Pons (tissue), 1 donor: Measurements from ENCODE around the gene NSRP1.
"Not testable (repeated sequence)": the region's sequence is repeated elsewhere in the genome, so short reads cannot be mapped to it uniquely, and the experiment has no call there.

ENCODE experiments used
- DNase-seq: peaks from one replicate; pipeline ENCODE4 v3.0.0-alpha.2; 2016; ENCODE audit warnings: low spot score

Gene NSRP1

DNA sequence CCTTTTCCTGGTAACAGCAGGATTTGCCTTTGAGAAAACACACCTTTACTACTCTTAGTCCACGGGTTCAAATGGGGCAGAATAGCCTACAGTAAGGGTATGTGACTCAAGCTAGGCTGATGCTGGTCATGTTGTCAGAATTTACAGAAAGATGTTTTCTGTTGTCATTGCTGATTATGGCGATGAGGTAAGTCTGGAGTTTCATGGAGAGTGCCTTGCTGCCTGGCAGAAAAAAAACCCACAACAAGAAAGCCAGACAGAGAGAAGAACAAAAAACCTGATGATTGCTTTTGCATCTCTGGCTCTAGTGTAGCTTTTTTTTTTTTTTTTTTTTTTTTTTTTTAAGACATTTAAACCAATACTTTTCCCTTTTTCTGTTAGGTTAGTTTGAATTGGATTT, 71.0 kb downstream of the NSRP1 start:
- DNase-seq, result no peak

GRCh38 chr17:30188211-30188939, 71.8 kb downstream of the NSRP1 start:
- DNase-seq, result no peak

DNA sequence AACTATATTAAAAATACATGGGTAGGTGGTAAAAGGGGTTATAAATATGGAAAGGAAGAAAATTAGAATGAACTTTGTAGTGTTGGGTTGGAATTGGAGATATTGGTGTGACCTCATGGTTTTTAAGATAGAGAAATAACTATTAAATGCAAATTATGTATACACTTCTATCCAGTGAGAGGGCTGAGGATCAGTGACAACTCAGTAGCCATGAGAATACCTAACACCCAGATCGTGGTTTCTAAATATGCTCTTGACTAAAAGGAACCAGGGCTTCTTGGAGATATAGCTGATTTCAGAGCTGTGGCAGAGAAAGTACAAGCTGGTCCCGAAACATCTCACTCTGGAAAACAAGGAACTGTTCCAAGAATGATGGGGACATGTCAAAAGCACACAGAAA, 74.5 kb downstream of the NSRP1 start:
- DNase-seq, result no peak

- DNase-seq, result no peak
These were observed 79.9 kb downstream of the NSRP1 start for GRCh38 chr17:30196504-30196903.

DNA sequence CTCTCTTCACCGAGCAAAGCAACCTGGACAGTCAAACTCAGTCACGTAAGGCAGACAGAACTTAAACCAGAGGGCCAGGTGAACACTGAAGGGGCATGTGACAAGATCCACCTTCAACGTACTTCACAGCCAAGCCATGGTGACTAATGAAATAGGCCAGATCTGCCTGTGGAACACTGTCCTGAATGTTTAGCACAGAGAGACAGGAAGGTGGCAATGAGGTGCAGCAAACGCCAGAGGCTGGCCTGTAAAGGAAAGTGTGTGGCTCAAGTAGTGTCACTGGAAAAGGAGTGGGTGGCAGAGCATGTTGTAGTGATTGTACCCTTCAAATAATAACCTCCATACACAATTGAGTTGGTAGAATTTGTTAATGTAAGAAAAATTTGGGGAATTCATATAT, 80.8 kb downstream of the NSRP1 start:
- no peak for DNase-seq

GRCh38 chr17:30199600-30199999, 83.0 kb downstream of the NSRP1 start:
- DNase-seq, result no peak

- no peak for DNase-seq
These were observed 83.5 kb downstream of the NSRP1 start for GRCh38 chr17:30200106-30200505.

DNA sequence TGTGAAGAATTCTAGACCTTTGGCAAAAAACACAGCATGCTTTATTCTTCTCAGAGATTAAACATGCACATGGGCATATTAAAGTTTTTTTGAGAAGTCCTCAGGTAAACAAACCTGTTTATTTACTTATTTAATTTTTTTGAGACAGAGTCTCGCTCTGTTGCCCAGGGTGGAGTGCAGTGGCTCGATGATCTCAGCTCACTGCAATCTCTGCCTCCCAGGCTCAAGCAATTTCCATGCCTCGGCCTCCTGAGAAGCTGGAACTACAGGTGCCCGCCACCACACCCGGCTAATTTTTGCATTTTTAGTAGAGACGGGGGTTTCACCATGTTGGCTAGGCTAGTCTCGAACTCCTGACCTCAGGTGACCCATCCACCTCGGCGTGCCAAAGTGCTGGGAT, 84.0 kb downstream of the NSRP1 start:
- not testable (repeated sequence) for DNase-seq

GRCh38 chr17:30203471-30203981, 86.9 kb downstream of the NSRP1 start:
- DNase-seq, result no peak

GRCh38 chr17:30207655-30208054, 91.0 kb downstream of the NSRP1 start:
- DNase-seq, result no peak

- DNase-seq, result no peak
These were observed 91.6 kb downstream of the NSRP1 start for GRCh38 chr17:30208214-30208613.

DNA sequence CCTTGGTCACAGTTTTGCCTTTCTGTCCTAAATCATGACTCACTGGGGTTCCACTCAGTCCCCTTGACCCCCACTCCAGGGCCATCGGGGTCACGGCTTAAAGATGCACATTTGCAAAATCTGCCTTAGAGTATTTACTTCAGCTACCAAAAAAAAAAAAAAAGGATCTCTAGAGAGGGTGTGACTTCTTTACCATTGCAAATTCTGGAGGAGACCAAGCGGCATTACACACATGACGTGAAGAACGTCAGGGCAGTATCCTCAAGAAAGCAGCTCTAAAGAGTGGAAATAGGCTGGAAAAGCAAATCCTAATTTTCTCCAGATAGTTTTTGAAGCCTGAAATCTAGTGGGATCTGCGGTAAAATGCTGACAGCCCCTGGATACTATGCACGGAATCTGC, 93.3 kb downstream of the NSRP1 start:
- no peak for DNase-seq

DNA sequence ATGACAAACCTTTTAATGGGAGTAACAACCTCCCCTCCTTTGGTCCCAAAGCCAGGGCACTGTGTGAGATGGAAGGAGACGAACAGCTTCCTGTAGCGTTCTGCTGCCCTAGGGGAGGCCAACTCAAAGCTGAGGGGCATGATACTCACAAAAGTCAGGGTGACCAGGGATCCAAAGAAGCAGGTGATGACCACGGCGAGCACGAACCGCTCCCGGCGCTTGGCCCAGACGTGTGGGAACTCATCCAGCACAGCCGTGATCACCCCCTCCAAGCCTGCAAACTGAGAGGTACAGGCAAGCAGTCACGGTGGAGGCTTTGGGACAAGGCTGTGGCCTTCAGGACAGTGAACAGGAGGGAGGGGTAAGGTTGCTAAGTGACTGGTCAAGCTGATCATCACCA, 93.8 kb downstream of the NSRP1 start:
- no peak for DNase-seq

DNA sequence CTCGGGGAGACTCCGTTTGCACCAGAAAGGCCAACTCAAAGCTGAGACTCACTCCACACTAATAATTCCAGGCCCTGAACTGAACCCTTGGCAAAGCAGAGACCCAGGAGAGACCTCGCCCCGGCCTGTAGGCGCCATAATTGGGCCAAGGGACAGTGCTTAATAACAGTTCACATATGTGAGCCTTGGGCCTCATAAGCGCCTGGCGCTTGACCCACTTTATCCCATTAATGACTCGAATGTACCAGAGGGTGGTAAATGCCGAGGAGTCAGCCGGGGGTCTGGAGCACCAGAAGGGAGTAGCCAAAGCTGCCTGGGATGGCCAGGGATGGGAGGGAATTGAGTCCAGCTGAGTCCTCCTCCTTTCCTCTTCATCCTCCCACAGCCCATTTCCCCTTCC, 94.3 kb downstream of the NSRP1 start:
- no peak for DNase-seq

DNA sequence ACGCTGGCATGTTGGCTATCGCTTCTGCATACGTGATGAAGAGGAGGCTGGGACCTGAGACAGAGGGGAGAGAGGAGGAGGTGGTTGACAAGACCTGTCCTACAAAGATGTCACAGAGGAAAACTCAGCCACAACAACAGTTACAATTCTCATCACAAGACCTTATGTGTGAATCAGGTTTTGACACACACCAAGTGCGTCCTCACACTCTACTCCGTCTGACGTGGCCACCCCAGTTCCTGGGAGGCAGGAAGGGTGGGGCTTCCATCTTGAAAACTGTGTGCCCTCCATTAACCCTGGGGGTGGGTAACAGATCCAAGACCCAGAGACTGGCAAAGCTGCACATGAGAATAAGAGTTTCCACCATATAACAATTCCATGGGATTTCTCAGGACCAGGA, 94.8 kb downstream of the NSRP1 start:
- DNase-seq, result no peak

GRCh38 chr17:30212750-30213149, 96.1 kb downstream of the NSRP1 start:
- no peak for DNase-seq

- no peak for DNase-seq
These were observed 100.4 kb downstream of the NSRP1 start for GRCh38 chr17:30217054-30217453.

DNA sequence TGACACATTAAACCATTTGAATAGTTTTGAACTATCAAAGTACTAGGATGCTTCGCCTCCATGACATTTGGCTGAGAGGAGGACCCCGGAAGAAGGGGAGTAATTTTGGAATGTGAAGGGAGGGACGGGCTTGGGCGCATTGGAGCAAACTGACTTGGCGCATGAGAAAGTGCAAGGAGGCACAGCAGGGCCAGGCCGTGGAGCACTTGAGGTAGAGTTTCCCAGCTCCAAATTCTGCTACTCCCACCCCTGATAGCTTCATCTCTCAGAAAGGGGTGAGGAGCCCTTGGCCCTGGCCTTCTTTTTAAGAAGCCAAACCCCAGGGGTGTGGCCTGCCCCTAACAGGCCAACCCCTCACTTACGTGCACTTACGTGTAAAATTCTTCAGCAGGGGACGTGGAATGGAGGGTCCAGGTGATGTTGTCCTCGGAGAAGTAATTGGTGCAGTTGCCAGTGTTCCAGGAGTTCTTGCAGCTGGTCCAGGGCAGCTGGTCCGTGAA, 101.2 kb downstream of the NSRP1 start:
- no peak for DNase-seq

- no peak for DNase-seq
These were observed 102.2 kb downstream of the NSRP1 start for GRCh38 chr17:30218799-30219198.

DNA sequence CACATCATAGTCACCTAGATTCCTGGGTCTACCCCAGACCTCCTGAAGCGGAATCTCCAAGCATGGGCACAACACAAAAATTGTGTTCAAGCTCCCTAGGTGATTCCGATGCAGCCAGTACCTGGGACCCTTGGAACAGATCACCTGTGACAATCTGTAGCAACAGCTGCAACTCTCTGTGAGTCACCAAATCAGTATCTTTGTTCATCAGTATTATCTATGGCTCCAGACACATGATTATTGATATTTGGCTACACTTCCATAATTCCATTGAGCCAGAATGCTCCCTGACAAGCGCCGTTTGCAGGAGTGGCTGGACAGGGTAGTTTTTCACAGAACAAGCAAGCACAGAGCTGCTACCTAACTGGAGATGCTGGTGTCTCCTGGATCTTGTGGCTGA, 102.7 kb downstream of the NSRP1 start:
- DNase-seq, result no peak

- no peak for DNase-seq
These were observed 103.2 kb downstream of the NSRP1 start for GRCh38 chr17:30219833-30220232.

DNA sequence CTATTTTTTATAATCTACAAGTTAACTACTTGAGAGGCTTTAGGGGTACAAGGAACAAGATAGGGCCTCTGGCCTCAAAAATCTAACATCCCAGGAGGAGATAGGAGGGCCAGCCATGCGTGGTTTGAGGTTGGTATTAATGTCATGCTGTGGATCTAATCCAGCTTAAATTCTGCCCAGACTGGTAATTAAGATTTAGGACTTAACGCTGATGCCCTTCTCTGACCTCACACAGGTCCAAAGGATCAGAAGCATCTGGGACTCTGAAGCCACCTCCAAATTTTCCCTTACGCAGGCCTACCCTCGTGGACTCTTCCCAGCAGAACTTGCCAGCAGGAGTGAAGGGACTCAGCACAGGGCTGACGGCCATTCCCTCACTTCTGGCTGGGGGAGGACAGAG, 103.8 kb downstream of the NSRP1 start:
- DNase-seq, result no peak

- no peak for DNase-seq
These were observed 104.7 kb downstream of the NSRP1 start for GRCh38 chr17:30221346-30221745.

DNA sequence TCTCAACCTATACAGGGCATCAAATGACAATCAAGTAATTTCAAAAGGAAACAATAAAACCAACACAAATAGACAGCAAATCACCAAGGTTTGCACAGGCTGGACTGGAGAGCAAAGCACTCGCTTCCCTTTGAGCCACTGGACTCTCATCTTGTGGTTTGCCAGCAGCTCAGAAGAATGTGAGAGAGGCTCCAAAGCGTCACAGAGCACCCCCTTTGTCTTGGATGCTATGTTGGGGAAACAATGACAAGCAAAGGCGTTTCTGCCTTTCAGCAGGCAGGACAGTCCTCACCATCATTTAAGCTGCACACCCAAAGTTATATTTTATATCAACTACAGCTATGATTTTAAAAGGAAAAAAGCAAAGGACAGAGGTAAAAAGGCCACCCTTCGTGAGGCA, 105.6 kb downstream of the NSRP1 start:
- no peak for DNase-seq
